ENCODE measurements around the gene AP1G2.
"Not testable (repeated sequence)": the region's sequence is repeated elsewhere in the genome, so short reads cannot be mapped to it uniquely, and the experiment has no call there.

Gene AP1G2

GRCh38 chr14:23590198-23590597, 22.6 kb upstream of the AP1G2 start:
- DNase-seq: no peak

DNA sequence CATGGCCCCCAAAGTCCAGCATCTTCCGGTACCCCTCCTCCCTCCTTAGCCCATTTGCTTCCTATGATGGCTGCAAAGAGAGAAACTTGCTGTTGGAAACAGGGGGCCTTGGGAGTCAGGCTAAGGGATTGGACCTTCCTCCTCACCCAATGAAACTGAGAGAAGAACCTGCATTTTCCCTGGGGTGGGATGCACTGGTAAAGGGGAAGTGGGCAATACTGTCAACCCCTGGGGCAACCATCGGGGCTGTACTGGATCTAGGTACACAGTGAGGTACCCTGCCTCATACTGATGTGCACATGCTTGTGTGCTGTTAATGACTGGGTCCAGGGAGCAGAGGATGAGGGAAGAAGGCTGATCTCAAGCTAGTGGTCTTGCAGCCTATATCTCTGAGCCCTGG, 22.0 kb upstream of the AP1G2 start:
- no peak for DNase-seq

GRCh38 chr14:23588884-23589598, 21.4 kb upstream of the AP1G2 start:
- peak; percentile 69 to 84 for DNase-seq

DNA sequence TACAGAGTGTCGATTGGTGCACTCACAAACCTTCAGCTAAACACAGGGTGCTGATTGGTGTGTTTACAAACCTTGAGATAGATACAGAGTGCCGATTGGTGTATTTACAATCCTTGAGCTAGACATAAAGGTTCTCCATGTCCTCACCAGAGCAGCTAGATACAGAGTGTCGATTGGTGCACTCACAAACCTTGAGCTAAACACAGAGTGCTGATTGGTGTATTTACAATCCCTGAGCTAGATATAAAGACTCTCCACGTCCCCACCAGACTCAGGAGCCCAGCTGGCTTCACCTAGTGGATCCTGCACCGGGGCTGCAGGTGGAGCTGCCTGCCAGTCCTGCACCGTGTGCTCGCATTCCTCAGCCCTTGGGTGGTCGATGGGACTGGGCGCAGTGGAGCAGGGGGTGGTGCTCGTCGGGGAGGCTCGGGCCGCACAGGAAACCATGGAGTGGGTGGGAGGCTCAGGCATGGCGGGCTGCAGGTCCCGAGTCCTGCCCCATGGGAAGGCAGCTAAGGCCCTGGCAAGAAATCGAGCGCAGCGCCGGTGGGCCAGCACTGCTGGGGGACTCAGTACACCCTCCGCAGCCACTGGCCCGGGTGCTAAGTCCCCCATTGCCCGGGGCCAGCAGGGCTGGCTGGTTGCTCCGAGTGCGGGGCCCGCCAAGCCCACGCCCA, 17.1 kb upstream of the AP1G2 start:
- not testable (repeated sequence) for DNase-seq

GRCh38 chr14:23583761-23584526, 16.4 kb upstream of the AP1G2 start:
- DNase-seq: not testable (repeated sequence)

DNA sequence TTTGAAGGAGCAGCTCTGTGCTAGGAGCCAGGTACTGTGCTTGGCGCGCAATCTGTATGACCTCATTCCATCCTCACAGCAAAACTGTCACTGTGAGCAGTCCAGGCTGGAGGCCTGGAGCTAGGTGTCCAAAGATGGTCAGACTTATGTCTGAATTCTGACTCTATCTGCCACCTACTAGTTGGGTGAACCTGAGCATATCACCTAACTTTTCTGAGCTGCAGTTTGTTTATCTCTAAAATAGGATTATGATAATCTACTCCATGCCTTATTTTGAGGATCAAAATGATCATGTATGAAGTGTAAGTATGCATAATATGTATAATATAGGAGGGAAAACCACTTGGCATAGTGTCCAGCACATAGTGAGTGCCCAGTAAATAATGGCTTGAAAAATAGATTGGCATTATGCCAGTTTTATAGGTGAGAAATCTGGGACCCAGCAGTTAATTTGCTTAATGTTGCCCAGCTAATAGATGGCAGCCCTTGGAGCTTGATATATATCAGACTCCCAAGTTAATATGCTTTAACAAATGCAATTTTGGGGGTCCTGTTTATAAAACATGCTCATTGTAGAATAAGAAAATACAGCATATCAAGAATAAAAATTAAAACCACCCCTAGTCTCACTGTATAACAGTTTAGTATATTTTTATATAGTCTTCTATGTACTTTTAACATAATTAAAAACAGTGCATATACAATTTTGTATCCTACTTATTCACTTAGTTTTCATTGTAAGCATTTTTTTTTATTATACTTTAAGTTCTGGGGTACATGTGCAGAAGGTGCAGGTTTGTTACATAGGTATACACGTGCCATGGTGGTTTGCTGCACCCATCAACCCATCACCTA, 15.5 kb upstream of the AP1G2 start:
- no peak for DNase-seq

GRCh38 chr14:23580948-23581281, 13.3 kb upstream of the AP1G2 start:
- DNase-seq: no peak

DNA sequence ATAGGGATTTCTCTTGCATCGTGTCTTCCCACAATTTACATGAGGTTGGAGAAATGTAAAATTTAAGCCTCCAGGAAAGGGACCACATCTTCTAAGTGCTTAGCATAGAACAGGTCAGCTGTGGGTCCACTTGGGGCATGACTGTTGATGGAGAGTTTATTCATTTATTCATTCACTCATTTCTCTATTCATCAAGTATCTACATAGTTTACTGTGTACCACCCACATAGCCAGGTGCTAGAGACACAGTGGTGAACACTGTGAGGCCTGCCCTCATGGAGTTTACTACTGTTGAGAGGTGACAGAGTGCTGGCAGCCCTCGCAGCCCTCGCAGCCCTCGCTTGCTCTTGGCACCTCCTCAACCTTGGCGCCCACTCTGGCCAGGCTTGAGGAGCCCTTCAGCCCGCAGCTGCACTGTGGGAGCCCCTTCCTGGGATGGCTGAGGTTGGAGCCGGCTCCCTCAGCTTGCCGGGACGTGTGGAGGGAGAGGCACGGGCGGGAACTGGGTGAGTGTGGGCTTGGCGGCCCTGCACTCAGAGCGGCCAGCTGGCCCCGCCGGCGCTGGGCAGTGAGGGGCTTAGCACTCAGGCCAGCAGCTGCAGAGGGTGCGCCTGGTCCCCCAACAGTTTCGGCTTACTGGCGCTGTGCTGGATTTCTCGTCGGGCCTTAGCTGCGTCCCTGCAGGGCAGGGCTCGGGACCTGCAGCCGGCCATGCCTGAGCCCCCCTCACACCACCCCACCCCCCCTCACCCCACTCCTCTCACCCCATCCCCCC, 12.7 kb upstream of the AP1G2 start:
- DNase-seq: no peak

DNA sequence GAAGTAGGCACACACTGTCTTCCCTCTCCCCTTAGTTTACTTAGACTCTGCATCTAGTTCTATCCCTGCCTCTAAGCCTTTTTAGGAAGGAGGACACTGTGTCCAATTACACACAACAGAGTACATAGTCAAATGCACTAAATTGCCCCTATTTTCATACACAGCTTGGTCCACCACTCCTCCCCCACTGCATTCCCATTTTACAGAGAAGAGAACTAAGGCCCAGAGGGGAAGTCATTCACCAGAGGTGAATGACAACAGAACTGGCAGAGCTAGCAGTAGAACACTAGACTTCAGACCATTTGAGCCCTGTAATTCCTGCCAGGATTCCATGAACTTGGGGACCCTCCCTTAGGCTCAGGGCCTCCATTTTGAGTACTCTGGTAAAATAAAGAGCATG, 12.1 kb upstream of the AP1G2 start:
- no peak for DNase-seq

DNA sequence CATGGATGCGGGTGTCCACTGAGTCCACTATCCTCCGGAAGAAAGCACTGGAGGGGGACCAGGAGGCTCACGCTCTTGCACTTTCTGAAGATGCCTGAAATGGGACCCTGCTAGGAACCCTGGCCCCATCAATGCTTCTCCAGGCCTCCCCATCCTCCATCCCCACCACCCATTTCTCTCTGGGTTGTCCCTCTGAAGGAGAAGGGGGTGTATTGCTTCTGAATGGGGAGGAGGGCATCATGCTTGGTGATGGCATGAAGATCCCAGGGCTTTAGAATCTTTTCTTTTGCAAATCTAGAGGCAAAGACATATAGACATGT, 11.7 kb upstream of the AP1G2 start:
- DNase-seq: no peak

DNA sequence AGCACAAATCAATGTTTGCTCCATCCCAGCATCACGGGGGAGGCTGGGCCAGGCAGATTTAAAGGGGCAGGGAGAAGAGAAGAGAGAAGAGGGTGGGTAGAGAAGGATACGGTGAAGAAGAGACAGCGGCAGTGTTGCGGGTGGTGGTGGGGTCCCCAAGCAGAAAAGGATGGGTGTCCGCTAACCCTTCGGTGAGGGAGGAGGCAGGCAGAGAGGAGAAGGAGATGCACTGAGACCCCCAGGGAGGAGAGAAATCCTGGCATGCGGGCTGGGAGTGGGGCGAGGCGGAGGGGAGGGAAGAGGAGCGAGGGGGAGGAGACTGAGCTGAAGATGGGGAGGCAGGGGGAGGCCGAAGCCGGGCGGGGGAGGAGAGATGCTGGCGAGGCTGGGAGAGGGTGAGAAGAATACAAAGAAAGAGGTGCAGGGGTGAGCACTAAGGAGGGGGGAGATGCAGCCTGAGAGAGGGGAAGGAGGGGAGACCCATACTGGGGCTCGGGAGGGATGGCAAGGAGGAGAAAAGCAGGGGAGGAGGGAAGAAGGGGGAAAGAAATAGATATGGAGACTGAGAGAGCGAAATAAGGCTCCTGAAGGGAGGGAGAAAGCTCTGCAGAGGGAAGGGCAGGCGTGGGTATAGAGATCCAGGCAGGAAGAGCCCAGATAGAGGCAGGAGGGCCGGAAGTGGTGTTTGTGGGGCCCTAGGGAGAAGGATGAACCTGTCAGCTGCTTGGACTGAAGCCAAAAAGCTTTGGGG, 11.1 kb upstream of the AP1G2 start, which contains the start of gene JPH4:
TSS of gene JPH4 (minus strand) at position 231 of the 751 bp plus-strand sequence. CDS start 1,337 bp downstream, outside the sequence.
- no peak for DNase-seq

- no peak for DNase-seq
Measured at GRCh38 chr14:23577710-23578392, 10.3 kb upstream of the AP1G2 start.

DNA sequence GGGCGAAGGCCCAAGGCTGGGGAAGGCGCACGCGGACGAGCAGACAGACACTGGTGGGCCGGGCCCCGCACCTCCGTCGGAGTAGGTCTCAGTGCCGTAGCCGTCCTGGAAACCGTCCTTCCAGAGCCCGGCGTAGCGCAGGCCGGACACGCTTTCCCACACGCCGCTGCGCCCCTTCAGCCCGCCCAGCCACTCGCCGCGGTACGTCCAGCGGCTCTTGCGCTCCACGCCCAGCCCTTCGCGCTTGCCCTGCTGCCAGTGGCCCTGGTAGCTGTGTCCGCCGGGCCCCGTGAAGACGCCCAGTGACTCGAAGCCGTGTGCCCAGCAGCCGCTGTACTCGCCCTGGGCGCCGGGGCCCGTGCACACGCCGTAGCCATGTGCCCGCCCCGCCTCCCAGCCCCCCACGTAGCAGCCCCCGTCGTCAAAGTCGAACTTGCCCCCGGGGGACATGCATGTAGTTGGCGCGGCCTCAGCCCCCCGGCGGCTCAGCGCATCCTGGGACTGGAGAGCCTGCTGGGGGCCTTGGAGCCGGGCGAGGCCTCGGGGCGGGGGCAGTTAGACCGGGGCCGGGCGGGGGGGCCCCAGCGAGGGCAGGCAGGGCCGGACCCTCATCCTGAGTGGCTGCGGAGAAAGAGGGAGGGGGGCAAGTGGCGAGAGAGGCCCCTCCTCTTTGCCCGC, 9.6 kb upstream of the AP1G2 start:
- DNase-seq: no peak

DNA sequence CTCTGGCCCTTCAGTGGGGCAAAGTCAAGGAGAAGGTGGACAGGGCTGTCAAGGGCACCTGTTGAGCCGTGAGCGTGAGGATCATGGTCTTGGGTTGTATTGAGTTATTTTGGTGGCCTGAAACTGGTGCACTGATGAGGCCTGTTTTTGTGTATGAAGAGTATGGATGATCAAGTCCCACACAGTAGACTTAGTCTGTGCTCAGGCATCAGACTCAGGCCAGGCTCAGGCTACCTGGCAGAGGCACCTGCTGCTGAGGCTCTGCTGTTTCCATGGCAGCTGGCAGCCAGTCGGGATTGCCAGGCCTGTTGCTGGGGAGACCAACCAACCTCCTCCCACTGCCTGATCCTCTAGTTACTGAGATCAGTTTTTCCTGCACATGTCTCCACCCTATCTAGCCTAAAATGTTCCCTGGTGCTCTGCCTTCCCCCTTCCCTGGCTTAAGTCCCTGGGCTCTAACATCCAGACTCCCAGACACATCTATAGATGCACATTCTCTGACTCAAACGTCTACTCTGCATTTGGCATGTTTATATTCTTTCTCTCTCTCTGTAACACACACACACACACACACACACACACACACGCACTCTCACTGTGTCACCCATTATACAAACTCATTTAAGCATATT, 5.9 kb upstream of the AP1G2 start:
- DNase-seq: no peak

GRCh38 chr14:23572836-23573235, 5.2 kb upstream of the AP1G2 start:
- DNase-seq: no peak

DNA sequence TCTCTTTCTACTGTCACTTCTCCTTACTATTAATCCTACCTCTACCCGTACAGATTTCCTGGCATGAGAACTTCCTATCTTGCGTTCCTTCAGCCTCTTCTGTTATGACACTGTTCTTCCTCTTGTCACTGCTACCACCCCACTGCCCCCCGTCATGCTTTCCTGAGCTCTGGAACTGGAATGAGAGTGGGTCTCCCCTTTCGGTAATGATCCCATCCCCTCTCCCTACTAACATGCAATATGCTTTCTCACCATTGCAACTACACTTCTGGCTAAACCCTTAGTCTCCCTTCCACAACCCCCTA, 4.9 kb upstream of the AP1G2 start:
- no peak for DNase-seq

DNA sequence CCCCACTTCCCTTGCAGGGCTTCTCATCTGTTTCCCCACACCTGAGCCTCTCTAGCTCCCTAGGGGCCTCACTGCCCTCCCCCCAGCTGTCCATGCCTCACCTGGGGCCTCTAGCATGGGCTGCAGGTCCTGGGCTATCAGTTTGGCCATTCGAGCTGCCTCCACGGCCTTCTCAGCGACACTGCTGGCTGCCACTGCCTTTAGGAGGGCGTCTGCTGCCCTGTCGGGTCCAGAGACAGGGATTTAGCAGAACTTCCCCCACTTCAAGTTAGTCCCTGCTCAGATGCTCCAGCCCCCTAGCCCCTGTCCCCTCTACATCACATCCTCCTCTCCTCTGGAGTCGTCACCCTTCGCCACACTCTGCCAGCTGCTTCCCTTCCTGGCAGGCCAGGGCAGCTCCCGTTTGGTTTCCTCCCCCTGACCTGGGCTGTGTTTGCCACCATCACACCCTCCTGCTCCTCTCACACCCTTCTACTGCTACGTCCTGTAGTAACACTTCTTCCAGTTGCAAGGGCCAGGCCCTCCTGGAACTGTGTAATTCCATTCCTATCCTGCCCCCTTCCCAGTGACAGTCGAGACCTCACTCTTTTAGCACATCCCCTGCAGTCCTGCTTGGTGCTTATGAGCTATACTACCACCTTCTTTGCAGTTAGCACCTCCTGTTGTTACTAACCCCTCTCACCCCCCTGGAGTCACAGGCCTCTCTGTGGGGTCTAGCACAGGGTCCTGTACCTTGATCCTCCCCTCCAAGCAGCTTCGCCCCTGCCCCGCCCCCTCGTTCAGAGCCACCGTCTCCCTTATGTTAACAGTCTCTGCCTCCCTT, 4.3 kb upstream of the AP1G2 start:
- DNase-seq: no peak

DNA sequence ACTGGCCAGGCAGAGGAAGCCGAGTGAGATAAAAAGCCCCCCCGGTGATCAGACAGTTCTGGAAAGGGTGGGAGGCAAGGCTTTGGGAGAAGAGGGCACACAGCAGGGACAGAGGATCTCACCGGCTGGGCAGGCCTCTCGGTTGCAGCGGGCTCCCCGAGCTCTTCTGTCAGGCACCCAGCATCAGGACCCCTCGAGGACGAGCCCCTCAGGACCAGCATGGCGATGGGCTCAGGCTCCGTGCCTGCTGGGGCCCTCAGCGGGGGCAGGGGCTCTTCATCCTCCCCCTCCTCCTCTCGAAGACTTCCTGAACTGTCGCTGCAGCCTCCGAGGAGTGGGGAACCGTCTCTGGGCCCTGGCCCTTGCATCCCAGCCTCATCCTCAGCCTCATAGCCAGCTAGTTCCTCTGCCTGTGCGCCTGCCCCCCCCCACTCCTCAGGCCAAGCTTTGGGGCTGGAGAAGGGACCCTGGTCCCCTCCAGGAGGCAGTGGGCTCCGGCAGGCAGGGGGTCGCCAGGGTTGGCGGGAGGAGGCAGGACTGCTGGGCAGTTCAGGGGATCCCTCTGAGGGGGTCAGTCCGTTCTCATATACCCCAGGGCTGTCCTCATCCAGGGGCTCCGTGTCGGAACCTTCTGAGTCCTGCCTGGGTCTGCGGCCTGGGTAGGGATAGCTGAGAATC, 3.4 kb upstream of the AP1G2 start:
- no peak for DNase-seq
